HepG2 (cell line): Measurements from ENCODE around the gene GPR162. TPM values are rescaled to one million over a fixed set of nuclear protein-coding genes. Genes with fewer than 3 reads are reported as not detected.

Experiments
- AGO1 ChIP-seq: fragments of 200-400 bp; formaldehyde crosslinking; IDR thresholded peaks from 2 replicates; pipeline ENCODE4 v1.6.1; 2017; ENCODE audit warnings: mild to moderate bottlenecking, low read depth, low read length, moderate library complexity; ENCODE audit not compliant: poor library complexity, severe bottlenecking
- BRD4 ChIP-seq: sonication (generic); formaldehyde crosslinking; IDR thresholded peaks from 2 replicates; pipeline ENCODE4 v1.4.0; 2020; ENCODE audit warnings: missing genetic modification reagents
- EED ChIP-seq: sonication (generic); formaldehyde crosslinking; IDR thresholded peaks from 2 replicates; pipeline ENCODE4 v1.5.0; 2020; ENCODE audit warnings: mild to moderate bottlenecking, missing genetic modification reagents
- ESRRA ChIP-seq: sonication (generic); formaldehyde crosslinking; IDR thresholded peaks from 2 replicates; pipeline ENCODE4 v1.5.1; 2020; ENCODE audit warnings: mild to moderate bottlenecking, low read depth, missing genetic modification reagents
- EZH2 ChIP-seq: conservative IDR thresholded peaks from 2 replicates; pipeline ENCODE4 v1.6.1; 2012; ENCODE audit warnings: mild to moderate bottlenecking, low read depth, low read length, moderate library complexity
- FIP1L1 ChIP-seq: fragments of 200-400 bp; formaldehyde crosslinking; IDR thresholded peaks from 2 replicates; pipeline ENCODE4 v1.6.1; 2018; ENCODE audit warnings: low read depth, mild to moderate bottlenecking, low read length, moderate library complexity, borderline replicate concordance; ENCODE audit not compliant: insufficient read depth
- FOXK2 ChIP-seq: fragments of 450-650 bp; IDR thresholded peaks from 2 replicates; pipeline ENCODE4 v1.6.1; 2016
- HNRNPLL ChIP-seq: fragments of 200-400 bp; formaldehyde crosslinking; IDR thresholded peaks from 2 replicates; pipeline ENCODE4 v1.6.1; 2017; ENCODE audit warnings: mild to moderate bottlenecking, low read depth, low read length; ENCODE audit not compliant: poor library complexity, severe bottlenecking
- MYC ChIP-seq: sonication (generic); formaldehyde crosslinking; IDR thresholded peaks from 2 replicates; pipeline ENCODE4 v1.9.0; 2021; ENCODE audit warnings: missing genetic modification reagents, borderline replicate concordance
- NR1H2 ChIP-seq: sonication (generic); formaldehyde crosslinking; IDR thresholded peaks from 2 replicates; pipeline ENCODE4 v1.8.1; 2022; ENCODE audit warnings: low read depth, missing genetic modification reagents, borderline replicate concordance
- SAFB2 ChIP-seq: sonication (generic); formaldehyde crosslinking; IDR thresholded peaks from 2 replicates; pipeline ENCODE4 v1.5.1; 2020; ENCODE audit warnings: missing genetic modification reagents, low read depth, mild to moderate bottlenecking, borderline replicate concordance
- SIX4 ChIP-seq: sonication (generic); formaldehyde crosslinking; IDR thresholded peaks from 2 replicates; pipeline ENCODE4 v1.4.0; 2020; ENCODE audit warnings: missing genetic modification reagents
- ZFP36L1 ChIP-seq: sonication (generic); formaldehyde crosslinking; IDR thresholded peaks from 2 replicates; pipeline ENCODE4 v1.8.0; 2022; ENCODE audit warnings: mild to moderate bottlenecking, missing genetic modification reagents, moderate library complexity
- ZNF20 ChIP-seq: sonication (generic); formaldehyde crosslinking; IDR thresholded peaks from 2 replicates; pipeline ENCODE4 v1.4.0; 2020; ENCODE audit warnings: mild to moderate bottlenecking, moderate library complexity, missing genetic modification reagents
- ZNF224 ChIP-seq: sonication (generic); formaldehyde crosslinking; IDR thresholded peaks from 2 replicates; pipeline ENCODE4 v1.5.0; 2020; ENCODE audit warnings: mild to moderate bottlenecking, missing genetic modification reagents
- ZNF318 ChIP-seq: sonication (generic); formaldehyde crosslinking; IDR thresholded peaks from 2 replicates; pipeline ENCODE4 v1.4.0; 2020; ENCODE audit warnings: mild to moderate bottlenecking, missing genetic modification reagents
- ZNF776 ChIP-seq: sonication (generic); formaldehyde crosslinking; IDR thresholded peaks from 2 replicates; pipeline ENCODE4 v1.4.0; 2020; ENCODE audit warnings: mild to moderate bottlenecking, missing genetic modification reagents
- ZXDC ChIP-seq: sonication (generic); formaldehyde crosslinking; IDR thresholded peaks from 2 replicates; pipeline ENCODE4 v1.5.0; 2020; ENCODE audit warnings: mild to moderate bottlenecking, missing genetic modification reagents
- polyA plus RNA-seq, 8 experiments: library from polyadenylated mRNA; depleted of rRNA in 3 of 8; stranded (reverse) in 7 of 8; unstranded in 1 of 8; fragments of >200 nt; fragmentation: Illumina TruSeq in 4 of 8; extraction: Trizol in 4 of 8; gene quantifications; 2 replicates each; pipeline versions ENCODE4 v1.2.1 to v1.2.3, GENCODE V29; 2011 to 2016; ENCODE audit warnings: low read depth in 4 of 8, missing spikeins in 1 of 8, mixed read lengths in 1 of 8; ENCODE audit not compliant: insufficient read depth in 1 of 8
- total RNA-seq, 5 experiments: library from RNA; depleted of rRNA; stranded (reverse); fragments of >200 nt; fragmentation: Illumina TruSeq; extraction: Trizol; gene quantifications; 2 replicates each; pipeline ENCODE4 v1.2.3, GENCODE V29; 2016; ENCODE audit warnings: low read depth in 1 of 5

The GPR162 gene
- total and polyA plus RNA-seq, 2 of the 13 experiments (the other 11 are each of a cell fraction or from before 2014, with no cell fraction given): 0.08 TPM; not detected in 1

- peak; percentile 62; the same call in 1 of the 2 replicates for TF ChIP-seq ESRRA (CRISPR knock-in tag)
- TF ChIP-seq FIP1L1: no peak
- no peak for TF ChIP-seq FOXK2
- no peak for TF ChIP-seq ZNF318 (CRISPR knock-in tag)
- TF ChIP-seq ZNF224 (CRISPR knock-in tag): no peak
- no peak for TF ChIP-seq ZNF20 (CRISPR knock-in tag)
- peak; percentile 82 for TF ChIP-seq MYC (CRISPR knock-in tag)
- TF ChIP-seq ZXDC (CRISPR knock-in tag): no peak
- no peak for TF ChIP-seq EED (CRISPR knock-in tag)
- TF ChIP-seq SAFB2 (CRISPR knock-in tag): peak; percentile 38; the same call in 1 of the 2 replicates
- no peak for TF ChIP-seq EZH2
- peak; percentile 81 for TF ChIP-seq AGO1
- TF ChIP-seq SIX4: 0 out of 2 replicates have a peak, but pooled peaks have one; percentile 11
- 0 out of 2 replicates have a peak, but pooled peaks have one; percentile 76 for TF ChIP-seq BRD4 (CRISPR knock-in tag)
- TF ChIP-seq ZFP36L1 (CRISPR knock-in tag): peak; percentile 45; the same call in 1 of the 2 replicates
- TF ChIP-seq ZNF776 (CRISPR knock-in tag): peak; percentile 64; the same call in 1 of the 2 replicates
- no peak for TF ChIP-seq NR1H2 (CRISPR knock-in tag)
- peak; percentile 65 for TF ChIP-seq HNRNPLL
Observed at GRCh38 chr12:6778574-6779550, 42.8 kb upstream of the GPR162 start (continued).
